22Rv1 (cell line): ENCODE measurements around the gene RTN4RL1.

ENCODE experiments used
- H3K27ac ChIP-seq: fragments of 450-650 bp; 2 replicates; pipeline ENCODE4 v1.5.1; 2017
- CTCF ChIP-seq: fragments of 450-650 bp; IDR thresholded peaks from 2 replicates; pipeline ENCODE4 v1.5.1; 2017; ENCODE audit warnings: mild to moderate bottlenecking
- ZFX ChIP-seq: fragments of 450-650 bp; IDR thresholded peaks from 2 replicates; pipeline ENCODE4 v1.6.1; 2017; ENCODE audit warnings: antibody characterized with exemption, borderline replicate concordance

Gene RTN4RL1

GRCh38 chr17:1980665-1981250 lies 44.4 kb downstream of the RTN4RL1 start:
- TF ChIP-seq CTCF: no peak
- TF ChIP-seq ZFX: no peak
- no peak overlapping the region for H3K27ac ChIP-seq

- no peak overlapping the region for H3K27ac ChIP-seq
- no peak for TF ChIP-seq ZFX
- TF ChIP-seq CTCF: no peak
Observed at GRCh38 chr17:1979182-1979985, 45.8 kb downstream of the RTN4RL1 start.

DNA sequence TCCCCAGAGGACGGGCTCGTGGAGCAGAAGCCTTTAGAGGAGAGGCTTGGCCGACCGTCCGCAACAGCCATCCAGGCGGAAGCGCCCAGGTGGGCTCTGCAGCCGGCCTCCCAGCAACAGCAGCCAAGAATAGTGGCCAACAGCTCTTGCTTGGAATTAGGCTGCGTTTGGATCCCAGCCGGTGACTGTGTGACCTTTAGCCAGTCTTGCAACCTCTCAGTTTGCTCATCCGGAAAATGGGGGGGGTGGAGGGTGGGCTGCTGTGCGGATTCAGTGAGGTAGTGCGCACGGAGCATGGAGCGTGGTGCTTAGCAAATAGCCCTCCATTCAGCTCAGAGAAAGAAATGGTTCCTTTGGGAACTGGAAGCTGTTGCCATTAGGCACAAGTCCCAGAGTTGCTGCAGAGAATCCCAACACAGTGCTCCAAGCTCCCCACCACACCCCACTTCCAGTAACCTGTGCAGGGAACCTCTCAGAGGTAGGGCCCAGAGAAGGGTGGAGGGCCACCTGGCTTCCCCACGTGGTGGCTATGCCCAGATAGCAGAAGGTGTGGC lies 46.7 kb downstream of the RTN4RL1 start:
- TF ChIP-seq ZFX (no peak), CTCF (no peak)
- no peak overlapping the region for H3K27ac ChIP-seq

DNA sequence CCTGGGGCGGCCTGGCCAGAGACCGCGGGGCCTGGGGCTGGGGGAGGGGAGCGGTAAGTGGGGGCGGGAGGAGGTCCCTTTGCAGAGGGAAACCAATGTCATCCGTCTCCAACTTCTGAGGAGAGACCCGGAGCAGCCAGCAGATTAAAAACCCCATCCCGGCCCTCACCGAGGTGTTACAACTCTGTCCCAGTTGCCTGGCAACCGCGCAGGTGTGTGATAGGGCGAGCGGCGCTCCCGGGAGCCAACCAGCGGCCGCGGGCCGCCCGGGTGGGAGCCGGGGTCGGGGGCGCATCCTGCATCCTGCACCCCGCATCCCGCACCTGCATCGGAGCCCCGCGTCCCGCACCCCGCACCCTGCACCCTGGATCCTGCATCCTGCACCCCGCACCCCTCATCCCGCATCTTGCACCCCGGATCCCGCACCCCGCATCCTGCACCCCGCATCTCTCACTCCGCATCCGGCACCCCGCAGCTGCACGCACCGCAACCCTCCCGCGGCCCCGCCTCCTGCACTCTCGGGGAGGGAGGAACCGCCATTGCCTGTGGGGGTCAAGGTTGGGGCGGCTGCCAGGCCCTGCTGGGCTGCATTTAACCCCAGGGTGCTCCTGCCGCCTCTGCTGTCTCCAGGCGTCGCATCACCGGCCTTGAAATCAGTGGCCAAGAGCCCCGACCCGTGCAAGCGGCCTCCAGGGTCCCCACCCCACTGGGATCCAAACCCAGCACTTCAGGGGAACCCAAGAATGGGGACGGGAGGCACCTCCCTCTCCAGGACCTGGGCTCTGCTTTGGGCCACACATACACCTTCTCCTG lies 47.3 kb downstream of the RTN4RL1 start:
- no peak overlapping the region for H3K27ac ChIP-seq
- TF ChIP-seq CTCF (no peak), ZFX (no peak)

DNA sequence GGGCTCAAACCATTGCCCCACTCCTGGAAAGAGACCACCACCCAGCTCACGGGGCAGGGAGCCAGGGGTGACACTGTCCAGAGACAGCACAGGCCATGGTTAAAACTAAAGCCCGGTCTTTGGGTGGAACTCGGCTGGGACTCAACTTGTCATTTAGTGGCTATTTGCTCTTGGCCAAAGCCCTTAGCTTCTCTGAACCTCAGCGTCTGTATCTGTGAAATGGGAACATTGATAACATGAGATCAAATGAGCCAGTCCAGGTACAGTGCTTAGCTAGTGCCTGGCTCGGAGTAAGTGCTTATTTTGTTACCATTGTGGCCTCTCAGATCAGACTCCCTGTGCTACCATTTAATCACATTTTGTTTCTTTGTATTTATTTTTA lies 48.5 kb downstream of the RTN4RL1 start:
- no peak overlapping the region for H3K27ac ChIP-seq
- TF ChIP-seq CTCF: no peak
- no peak for TF ChIP-seq ZFX

DNA sequence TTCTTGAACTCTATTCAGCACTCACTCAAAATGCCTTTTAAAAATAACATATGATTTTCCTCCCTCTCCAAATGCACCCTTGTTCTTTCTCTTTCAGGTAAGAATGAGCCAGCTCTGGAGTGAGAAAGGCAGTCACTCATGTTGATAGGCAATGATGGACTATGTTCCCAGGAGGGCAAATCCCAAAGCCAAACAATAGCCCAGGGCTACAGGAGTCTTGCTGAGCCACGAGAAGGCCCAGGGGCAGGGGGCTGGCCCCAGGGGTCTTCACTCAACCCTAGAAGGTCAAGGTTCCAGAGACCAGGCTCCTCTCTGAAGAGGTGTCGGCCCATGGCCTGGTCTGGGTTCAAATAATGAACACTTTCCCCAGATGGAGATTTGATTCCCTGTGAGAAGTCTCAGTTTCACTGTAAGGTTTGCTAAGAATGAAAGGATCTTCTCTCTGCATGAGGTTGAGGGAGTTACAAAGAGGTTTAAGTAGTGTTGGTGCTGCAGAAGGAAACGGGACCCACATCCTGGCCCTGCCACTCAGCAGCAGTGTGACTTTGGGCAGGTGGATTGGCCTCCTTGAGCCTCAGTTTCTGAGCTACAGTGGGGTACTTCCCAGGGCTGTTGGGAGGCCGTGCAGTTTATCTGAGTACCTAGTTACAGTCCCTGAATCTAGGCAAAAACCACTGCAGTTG lies 49.0 kb downstream of the RTN4RL1 start:
- H3K27ac ChIP-seq: no peak overlapping the region
- TF ChIP-seq ZFX (no peak), CTCF (no peak)
